ENCODE data around the gene SBK3.
"Not testable (repeated sequence)": the region's sequence is repeated elsewhere in the genome, so short reads cannot be mapped to it uniquely, and the experiment has no call there.

SBK3 gene

GRCh38 chr19:55576746-55577145 is 31.4 kb upstream of the SBK3 start:
- TF ChIP-seq CTCF (IDR thresholded peaks at IDR 0.05; ENCODE audit: borderline replicate concordance, control extremely low read depth, extremely low read depth, insufficient read depth, missing control alignments), result no peak
- DNase-seq (ENCODE audit: low spot score), result no peak
- in situ Hi-C loops (cut with MboI; ENCODE audit: low sequenced_read_pairs, unreplicated experiment), result no loop called here

GRCh38 chr19:55573929-55574328 is 28.6 kb upstream of the SBK3 start:
- in situ Hi-C loops (cut with MboI; ENCODE audit: low sequenced_read_pairs, unreplicated experiment); DNase-seq (ENCODE audit: low spot score): not testable (repeated sequence)

GRCh38 chr19:55569477-55569876 is 24.1 kb upstream of the SBK3 start:
- in situ Hi-C loops (cut with MboI; ENCODE audit: low sequenced_read_pairs, unreplicated experiment); DNase-seq (ENCODE audit: low spot score): not testable (repeated sequence)

GRCh38 chr19:55567708-55568328 is 22.5 kb upstream of the SBK3 start:
- in situ Hi-C loops (cut with MboI; ENCODE audit: low sequenced_read_pairs, unreplicated experiment), result no loop called here
- no peak for DNase-seq (ENCODE audit: low spot score)
- no peak for TF ChIP-seq CTCF (IDR thresholded peaks at IDR 0.05; ENCODE audit: borderline replicate concordance, control extremely low read depth, extremely low read depth, insufficient read depth, missing control alignments)

- TF ChIP-seq CTCF (IDR thresholded peaks at IDR 0.05; ENCODE audit: borderline replicate concordance, control extremely low read depth, extremely low read depth, insufficient read depth, missing control alignments), result no peak
- in situ Hi-C loops (cut with MboI; ENCODE audit: low sequenced_read_pairs, unreplicated experiment), result no loop called here
- DNase-seq (ENCODE audit: low spot score), result no peak
These were observed 21.5 kb upstream of the SBK3 start for GRCh38 chr19:55566823-55567222.

- in situ Hi-C loops (cut with MboI; ENCODE audit: low sequenced_read_pairs, unreplicated experiment), result no loop called here
- DNase-seq (ENCODE audit: low spot score), result no peak
- TF ChIP-seq CTCF (IDR thresholded peaks at IDR 0.05; ENCODE audit: borderline replicate concordance, control extremely low read depth, extremely low read depth, insufficient read depth, missing control alignments), result no peak
These were observed 17.9 kb upstream of the SBK3 start for GRCh38 chr19:55563261-55563690.

GRCh38 chr19:55559684-55560083 is 14.3 kb upstream of the SBK3 start:
- in situ Hi-C loops (cut with MboI; ENCODE audit: low sequenced_read_pairs, unreplicated experiment), result no loop called here
- DNase-seq (ENCODE audit: low spot score), result no peak
- no peak for TF ChIP-seq CTCF (IDR thresholded peaks at IDR 0.05; ENCODE audit: borderline replicate concordance, control extremely low read depth, extremely low read depth, insufficient read depth, missing control alignments)

- TF ChIP-seq CTCF (IDR thresholded peaks at IDR 0.05; ENCODE audit: borderline replicate concordance, control extremely low read depth, extremely low read depth, insufficient read depth, missing control alignments), result no peak
- in situ Hi-C loops (cut with MboI; ENCODE audit: low sequenced_read_pairs, unreplicated experiment), result no loop called here
- DNase-seq (ENCODE audit: low spot score), result no peak
These were observed 9.4 kb upstream of the SBK3 start for GRCh38 chr19:55554741-55555152.

Data from GM13976 (cell line).